Common myeloid progenitor, CD34-positive (primary cell): Measurements from ENCODE around the gene TEX261.

Experiments
- CTCF ChIA-PET: fragments of 350-600 bp; sonication (Branson Sonifier 250); formaldehyde crosslinking; loops from one replicate; lab custom pipeline; 2021; ENCODE audit warnings: antibody characterized with exemption; lab: Charles Lee
- POLR2A ChIA-PET: fragments of 350-600 bp; sonication (Branson Sonifier 250); formaldehyde crosslinking; loops from one replicate; lab custom pipeline; 2021; ENCODE audit warnings: antibody characterized with exemption; lab: Charles Lee
- DNase-seq, 3 donors: peaks; one replicate each; pipeline versions ENCODE4 v3.0.0 to v3.0.0-alpha.2; 2013
- H3K27ac ChIP-seq, 2 experiments: 1 replicate in 1 of 2; 2 replicates in 1 of 2; pipeline ENCODE4 v1.7.0; 2013; ENCODE audit warnings: inconsistent platforms in 2 of 2, low read length in 2 of 2, mild to moderate bottlenecking in 2 of 2, low read depth in 1 of 2, moderate library complexity in 1 of 2; ENCODE audit not compliant: severe bottlenecking in 2 of 2, insufficient read depth in 1 of 2, poor library complexity in 1 of 2
- H3K27me3 ChIP-seq, 5 experiments: replicated peaks in 2 of 5; 1 replicate in 3 of 5; 2 replicates in 2 of 5; pipeline versions ENCODE4 v1.6.1 to v1.7.0; 2013; ENCODE audit warnings: low read length in 4 of 5, mild to moderate bottlenecking in 2 of 5, moderate library complexity in 2 of 5, inconsistent platforms in 1 of 5; ENCODE audit not compliant: insufficient read depth in 5 of 5, control insufficient read depth in 4 of 5
- H3K36me3 ChIP-seq, 4 experiments: 1 replicate in 2 of 4; 2 replicates in 2 of 4; pipeline versions ENCODE4 v1.6.1 to v1.7.0; 2013; ENCODE audit warnings: low read length in 3 of 4, control low read depth in 1 of 4, mild to moderate bottlenecking in 1 of 4; ENCODE audit not compliant: control insufficient read depth in 4 of 4, insufficient read depth in 4 of 4
- H3K4me1 ChIP-seq, 4 experiments: 1 replicate in 3 of 4; 2 replicates in 1 of 4; pipeline versions ENCODE4 v1.6.1 to v1.7.1; 2013; ENCODE audit warnings: low read length in 3 of 4, mild to moderate bottlenecking in 3 of 4, control low read depth in 1 of 4, inconsistent platforms in 1 of 4, moderate library complexity in 1 of 4; ENCODE audit not compliant: control insufficient read depth in 4 of 4, insufficient read depth in 4 of 4; ENCODE audit errors: control extremely low read depth in 1 of 4
- H3K4me3 ChIP-seq, 7 experiments: 1 replicate in 4 of 7; 2 replicates in 3 of 7; pipeline versions ENCODE4 v1.5.1 to v1.7.0; 2013; ENCODE audit warnings: mild to moderate bottlenecking in 7 of 7, low read length in 6 of 7, moderate library complexity in 6 of 7, inconsistent platforms in 2 of 7, low read depth in 2 of 7, control low read depth in 1 of 7; ENCODE audit not compliant: insufficient read depth in 4 of 7, control insufficient read depth in 1 of 7; ENCODE audit errors: extremely low read depth in 1 of 7
- H3K9me3 ChIP-seq, 5 experiments: 1 replicate in 4 of 5; 2 replicates in 1 of 5; pipeline versions ENCODE4 v1.6.1 to v1.7.1; 2013; ENCODE audit warnings: low read length in 4 of 5, mild to moderate bottlenecking in 2 of 5, inconsistent platforms in 1 of 5, low read depth in 1 of 5, moderate library complexity in 1 of 5; ENCODE audit not compliant: control insufficient read depth in 4 of 5, insufficient read depth in 2 of 5; ENCODE audit errors: control extremely low read depth in 1 of 5
- WGBS: methylation state at CpG from one replicate; pipeline ENCODE4 v1.1.5; 2013; ENCODE audit not compliant: insufficient coverage; 5-methylcytosine and 5-hydroxymethylcytosine counted together

Gene TEX261

GRCh38 chr2:70965506-70965905 is 29.2 kb downstream of the TEX261 start:
- no peaks in the 10 kb centered on the region for H3K9me3 ChIP-seq
- POLR2A ChIA-PET: no interaction called here
- peaks cover 3 to 45% (median 17%) of the 10 kb centered on the region in 5 experiments for H3K27me3 ChIP-seq
- peak overlapping the region in 5 of 7 experiments; percentile 50 to 77 (median 63) for H3K4me3 ChIP-seq
- H3K27ac ChIP-seq: no peak overlapping the region
- 79% methylated on average over 12 of the region's 14 CpGs for whole genome bisulfite sequencing
- CTCF ChIA-PET: interaction anchor here (0.6 to 8.6 kb wide), 6 partner anchors 13 to 191 kb away, joined by 3 to 181 read pairs (median 26); partner anchors contain the start of gene ANKRD53
- DNase-seq: no peak
- peaks cover 0 to 9% (median 8%) of the 10 kb centered on the region in 4 experiments for H3K4me1 ChIP-seq
- no peaks in the 10 kb centered on the region for H3K36me3 ChIP-seq

- Histone ChIP-seq H3K4me1 (peaks cover 0 to 9% (median 8%) of the 10 kb centered on the region in 4 experiments), H3K27ac (no peak overlapping the region), H3K9me3 (no peaks in the 10 kb centered on the region), H3K27me3 (peaks cover 3 to 45% (median 17%) of the 10 kb centered on the region in 5 experiments), H3K36me3 (no peaks in the 10 kb centered on the region), H3K4me3 (peak overlapping the region; percentile 32 to 77 (median 60))
- DNase-seq: peak; percentile 77 to 83 (median 82)
- POLR2A ChIA-PET: interaction anchor here (0.7 kb wide), 1 partner anchor 50 kb away, joined by 3 read pairs; no protein-coding TSS in a partner anchor
- WGBS: 3% methylated on average over 48 of the region's 59 CpGs
- CTCF ChIA-PET: interaction anchor here (0.6 to 8.6 kb wide), 8 partner anchors 12 to 190 kb away, joined by 3 to 181 read pairs (median 8); partner anchors contain the start of gene ANKRD53
Observed at GRCh38 chr2:70964596-70965386, 29.9 kb downstream of the TEX261 start.

GRCh38 chr2:70964133-70964532 is 30.5 kb downstream of the TEX261 start:
- H3K36me3 ChIP-seq: no peaks in the 10 kb centered on the region
- ChIA-PET POLR2A (interaction anchor here (0.7 kb wide), 1 partner anchor 49 kb away, joined by 3 read pairs; no protein-coding TSS in a partner anchor), CTCF (interaction anchor here (0.6 to 8.6 kb wide), 8 partner anchors 12 to 94 kb away, joined by 3 to 181 read pairs (median 8); partner anchors contain the start of gene ANKRD53)
- no peak overlapping the region for H3K27ac ChIP-seq
- DNase-seq: no peak
- H3K9me3 ChIP-seq: no peaks in the 10 kb centered on the region
- no CpG with 5 or more reads among the region's 4 CpGs for WGBS
- peaks cover 0 to 9% (median 8%) of the 10 kb centered on the region in 4 experiments for H3K4me1 ChIP-seq
- no peak overlapping the region for H3K4me3 ChIP-seq
- H3K27me3 ChIP-seq: peaks cover 3 to 45% (median 15%) of the 10 kb centered on the region in 5 experiments

- H3K27me3 ChIP-seq: peaks cover 3 to 45% (median 15%) of the 10 kb centered on the region in 5 experiments
- WGBS: 80% methylated on average over 14 of the region's 18 CpGs
- no peaks in the 10 kb centered on the region for H3K36me3 ChIP-seq
- H3K27ac ChIP-seq: no peak overlapping the region
- CTCF ChIA-PET: interaction anchor here (0.6 to 8.6 kb wide), 7 partner anchors 11 to 45 kb away, joined by 3 to 181 read pairs (median 12); partner anchors contain the start of gene ANKRD53
- H3K9me3 ChIP-seq: no peaks in the 10 kb centered on the region
- H3K4me3 ChIP-seq: no peak overlapping the region
- POLR2A ChIA-PET: no interaction called here
- peaks cover 0 to 16% (median 13%) of the 10 kb centered on the region in 4 experiments for H3K4me1 ChIP-seq
- DNase-seq: no peak
Observed at GRCh38 chr2:70962885-70963878, 31.5 kb downstream of the TEX261 start.

- peaks cover 3 to 45% (median 15%) of the 10 kb centered on the region in 5 experiments for H3K27me3 ChIP-seq
- 90% methylated on average over 10 of the region's 12 CpGs for WGBS
- CTCF ChIA-PET: interaction anchor here (1.2 to 8.6 kb wide), 6 partner anchors 10 to 92 kb away, joined by 3 to 181 read pairs (median 26); partner anchors contain the start of gene ANKRD53
Observed at GRCh38 chr2:70962211-70962884, 32.3 kb downstream of the TEX261 start.

GRCh38 chr2:70961648-70961994 is 33.1 kb downstream of the TEX261 start:
- Histone ChIP-seq H3K4me1 (peaks cover 4 to 25% (median 23%) of the 10 kb centered on the region in 4 experiments), H3K9me3 (no peaks in the 10 kb centered on the region), H3K36me3 (no peaks in the 10 kb centered on the region), H3K27ac (no peak overlapping the region), H3K4me3 (no peak overlapping the region), H3K27me3 (peaks cover 3 to 39% (median 15%) of the 10 kb centered on the region in 5 experiments)
- ChIA-PET POLR2A (no interaction called here), CTCF (interaction anchor here (1.2 to 8.6 kb wide), 6 partner anchors 9 to 91 kb away, joined by 3 to 181 read pairs (median 26); partner anchors contain the start of gene ANKRD53)
- no peak for DNase-seq
- 93% methylated on average over 3 of the region's 4 CpGs for WGBS

More at GRCh38 chr2:70962211-70962884, 32.3 kb downstream of the TEX261 start:
- Histone ChIP-seq H3K4me3 (no peak overlapping the region), H3K4me1 (peaks cover 2 to 24% (median 21%) of the 10 kb centered on the region in 4 experiments), H3K9me3 (no peaks in the 10 kb centered on the region), H3K36me3 (no peaks in the 10 kb centered on the region), H3K27ac (no peak overlapping the region)
- POLR2A ChIA-PET: no interaction called here
- DNase-seq: no peak
